HG02759 (cell line): ENCODE data around the gene ANGPTL8.

Experiments
- ATAC-seq: cut with Tn5 transposase; IDR thresholded peaks from one replicate; pipeline ENCODE4 v1.9.1; 2021; ENCODE audit warnings: mild to moderate bottlenecking, moderate library complexity; ENCODE audit not compliant: unreplicated experiment

Gene ANGPTL8

GRCh38 chr19:11260996-11261395 is 21.6 kb downstream of the ANGPTL8 start:
- no peak for ATAC-seq

- no peak for ATAC-seq
These were observed 22.1 kb downstream of the ANGPTL8 start for GRCh38 chr19:11261431-11261970.

- no peak for ATAC-seq
These were observed 22.8 kb downstream of the ANGPTL8 start, which contains the start of gene DOCK6 for GRCh38 chr19:11261971-11262839. Gene DOCK6, minus strand, starts transcription at chr19:11262524. Its CDS starts 84 bp downstream, at chr19:11262440.

GRCh38 chr19:11263726-11264125 is 24.3 kb downstream of the ANGPTL8 start:
- no peak for ATAC-seq

GRCh38 chr19:11264452-11265176 is 25.2 kb downstream of the ANGPTL8 start:
- no peak for ATAC-seq

GRCh38 chr19:11265177-11265784 is 25.9 kb downstream of the ANGPTL8 start:
- no peak for ATAC-seq

- ATAC-seq: no peak
These were observed 26.4 kb downstream of the ANGPTL8 start for GRCh38 chr19:11265785-11266236.

GRCh38 chr19:11267316-11268085 is 28.1 kb downstream of the ANGPTL8 start:
- no peak for ATAC-seq

GRCh38 chr19:11268783-11269267 is 29.4 kb downstream of the ANGPTL8 start:
- ATAC-seq: no peak

- no peak for ATAC-seq
These were observed 30.0 kb downstream of the ANGPTL8 start for GRCh38 chr19:11269408-11269807.

GRCh38 chr19:11273296-11273695 is 33.9 kb downstream of the ANGPTL8 start:
- ATAC-seq: no peak

- no peak for ATAC-seq
These were observed 34.6 kb downstream of the ANGPTL8 start for GRCh38 chr19:11273989-11274388.

GRCh38 chr19:11274533-11275086 is 35.2 kb downstream of the ANGPTL8 start:
- ATAC-seq: no peak

GRCh38 chr19:11278670-11279069 is 39.3 kb downstream of the ANGPTL8 start:
- no peak for ATAC-seq

- ATAC-seq: no peak
These were observed 40.3 kb downstream of the ANGPTL8 start for GRCh38 chr19:11279505-11280236.

GRCh38 chr19:11281356-11282049 is 42.1 kb downstream of the ANGPTL8 start:
- ATAC-seq: no peak

- ATAC-seq: no peak
These were observed 45.1 kb downstream of the ANGPTL8 start for GRCh38 chr19:11284515-11284914.

GRCh38 chr19:11286312-11286974 is 47.0 kb downstream of the ANGPTL8 start:
- no peak for ATAC-seq
